Ishikawa (cell line): ENCODE measurements around the gene RAI14.

Experiments used
- CEBPB ChIP-seq: IDR thresholded peaks from 2 replicates; pipeline ENCODE4 v1.6.1; 2012
- CREB1 ChIP-seq: IDR thresholded peaks from 2 replicates; pipeline ENCODE4 v1.6.1; 2012; ENCODE audit warnings: low read depth
- EGR1 ChIP-seq: IDR thresholded peaks from 2 replicates; pipeline ENCODE4 v1.6.1; 2012
- EP300 ChIP-seq: IDR thresholded peaks from 2 replicates; pipeline ENCODE4 v1.6.1; 2012; ENCODE audit warnings: borderline replicate concordance
- FOXM1 ChIP-seq: IDR thresholded peaks from 2 replicates; pipeline ENCODE4 v1.6.1; 2012; ENCODE audit warnings: low read depth, borderline replicate concordance
- NFIC ChIP-seq: IDR thresholded peaks from 2 replicates; pipeline ENCODE4 v1.6.1; 2012
- RAD21 ChIP-seq: IDR thresholded peaks from 2 replicates; pipeline ENCODE4 v1.6.1; 2012; ENCODE audit warnings: low read depth
- TAF1 ChIP-seq: IDR thresholded peaks from 2 replicates; pipeline ENCODE4 v1.6.1; 2012; ENCODE audit warnings: low read depth, mild to moderate bottlenecking
- TCF12 ChIP-seq: IDR thresholded peaks from 2 replicates; pipeline ENCODE4 v1.6.1; 2012; ENCODE audit warnings: low read depth
- TEAD4 ChIP-seq: IDR thresholded peaks from 2 replicates; pipeline ENCODE4 v1.6.1; 2012
- YY1 ChIP-seq: IDR thresholded peaks from 2 replicates; pipeline ENCODE4 v1.6.1; 2012; ENCODE audit warnings: low read depth
- ZBTB7A ChIP-seq: IDR thresholded peaks from 2 replicates; pipeline ENCODE4 v1.6.1; 2012; ENCODE audit warnings: low read depth
- TF ChIP-seq, protein P1 (sequence below): IDR thresholded peaks from 2 replicates; pipeline ENCODE4 v1.6.1; 2012
- TF ChIP-seq, protein P2 (sequence below): IDR thresholded peaks from 2 replicates; pipeline ENCODE4 v1.6.1; 2012; ENCODE audit warnings: low read depth, mild to moderate bottlenecking
- TF ChIP-seq, protein P3 (sequence below): IDR thresholded peaks from 2 replicates; pipeline ENCODE4 v1.6.1; 2012

RAI14 gene

DNA sequence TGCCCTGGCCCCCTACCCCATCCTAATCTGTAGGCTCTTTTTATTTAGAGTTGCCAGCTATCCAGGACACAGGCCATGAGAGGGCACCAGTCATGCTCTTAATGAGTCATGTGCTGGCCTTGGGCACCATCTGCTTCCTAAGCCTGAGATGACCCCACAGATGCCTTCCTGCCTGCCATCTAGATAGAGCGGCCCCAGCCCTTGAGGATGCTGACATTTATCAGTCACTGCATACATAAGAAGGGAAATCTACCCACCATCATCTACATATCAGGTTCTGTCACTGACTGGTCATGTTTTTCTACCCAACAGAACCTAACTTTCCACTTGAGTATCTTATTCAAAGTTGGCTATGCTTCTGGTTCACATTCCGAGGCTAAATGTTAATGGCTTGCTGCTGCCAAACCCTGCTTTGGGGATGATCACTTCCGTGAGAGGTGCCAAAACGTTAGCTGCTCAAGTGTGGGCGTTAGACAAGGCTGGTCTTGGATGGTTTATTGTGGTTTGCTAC lies 132.9 kb downstream of the RAI14 start:
- TF ChIP-seq RAD21 = no peak
- no peak for TF ChIP-seq EP300
- TF ChIP-seq, protein P1, sequence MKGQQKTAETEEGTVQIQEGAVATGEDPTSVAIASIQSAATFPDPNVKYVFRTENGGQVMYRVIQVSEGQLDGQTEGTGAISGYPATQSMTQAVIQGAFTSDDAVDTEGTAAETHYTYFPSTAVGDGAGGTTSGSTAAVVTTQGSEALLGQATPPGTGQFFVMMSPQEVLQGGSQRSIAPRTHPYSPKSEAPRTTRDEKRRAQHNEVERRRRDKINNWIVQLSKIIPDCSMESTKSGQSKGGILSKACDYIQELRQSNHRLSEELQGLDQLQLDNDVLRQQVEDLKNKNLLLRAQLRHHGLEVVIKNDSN = no peak
- no peak for TF ChIP-seq ZBTB7A
- TF ChIP-seq EGR1 = no peak
- TF ChIP-seq, protein P2, sequence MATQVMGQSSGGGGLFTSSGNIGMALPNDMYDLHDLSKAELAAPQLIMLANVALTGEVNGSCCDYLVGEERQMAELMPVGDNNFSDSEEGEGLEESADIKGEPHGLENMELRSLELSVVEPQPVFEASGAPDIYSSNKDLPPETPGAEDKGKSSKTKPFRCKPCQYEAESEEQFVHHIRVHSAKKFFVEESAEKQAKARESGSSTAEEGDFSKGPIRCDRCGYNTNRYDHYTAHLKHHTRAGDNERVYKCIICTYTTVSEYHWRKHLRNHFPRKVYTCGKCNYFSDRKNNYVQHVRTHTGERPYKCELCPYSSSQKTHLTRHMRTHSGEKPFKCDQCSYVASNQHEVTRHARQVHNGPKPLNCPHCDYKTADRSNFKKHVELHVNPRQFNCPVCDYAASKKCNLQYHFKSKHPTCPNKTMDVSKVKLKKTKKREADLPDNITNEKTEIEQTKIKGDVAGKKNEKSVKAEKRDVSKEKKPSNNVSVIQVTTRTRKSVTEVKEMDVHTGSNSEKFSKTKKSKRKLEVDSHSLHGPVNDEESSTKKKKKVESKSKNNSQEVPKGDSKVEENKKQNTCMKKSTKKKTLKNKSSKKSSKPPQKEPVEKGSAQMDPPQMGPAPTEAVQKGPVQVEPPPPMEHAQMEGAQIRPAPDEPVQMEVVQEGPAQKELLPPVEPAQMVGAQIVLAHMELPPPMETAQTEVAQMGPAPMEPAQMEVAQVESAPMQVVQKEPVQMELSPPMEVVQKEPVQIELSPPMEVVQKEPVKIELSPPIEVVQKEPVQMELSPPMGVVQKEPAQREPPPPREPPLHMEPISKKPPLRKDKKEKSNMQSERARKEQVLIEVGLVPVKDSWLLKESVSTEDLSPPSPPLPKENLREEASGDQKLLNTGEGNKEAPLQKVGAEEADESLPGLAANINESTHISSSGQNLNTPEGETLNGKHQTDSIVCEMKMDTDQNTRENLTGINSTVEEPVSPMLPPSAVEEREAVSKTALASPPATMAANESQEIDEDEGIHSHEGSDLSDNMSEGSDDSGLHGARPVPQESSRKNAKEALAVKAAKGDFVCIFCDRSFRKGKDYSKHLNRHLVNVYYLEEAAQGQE = no peak
- no peak for TF ChIP-seq YY1
- no peak for TF ChIP-seq FOXM1
- no peak for TF ChIP-seq TAF1
- no peak for TF ChIP-seq TEAD4

DNA sequence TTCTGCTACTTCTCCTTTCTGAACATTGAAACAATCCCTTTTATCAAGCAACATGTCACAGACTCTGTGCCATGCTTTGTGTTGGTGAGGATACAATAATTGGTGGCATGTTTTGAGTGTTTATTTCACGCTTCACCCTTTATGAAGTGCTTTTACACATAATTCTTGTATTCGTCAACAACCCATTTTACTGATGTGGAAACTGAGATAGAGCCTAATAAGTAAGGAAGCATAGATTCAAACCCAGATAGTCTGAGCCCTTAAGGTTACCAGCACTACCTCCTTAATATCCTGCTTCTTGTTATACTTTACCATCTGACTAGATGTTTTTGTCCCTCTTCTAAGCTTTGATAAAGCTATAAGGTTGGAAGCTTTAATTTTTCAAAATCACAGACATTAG lies 133.5 kb downstream of the RAI14 start:
- TF ChIP-seq TCF12 (no peak), FOXM1 (no peak), TAF1 (no peak), YY1 (no peak), TEAD4 (no peak), ZBTB7A (no peak), RAD21 (no peak), CREB1 (no peak), EP300 (no peak), EGR1 (no peak), NFIC (no peak), CEBPB (no peak)
- TF ChIP-seq, protein P2 = no peak
- TF ChIP-seq, protein P1 = no peak
- TF ChIP-seq, protein P3, sequence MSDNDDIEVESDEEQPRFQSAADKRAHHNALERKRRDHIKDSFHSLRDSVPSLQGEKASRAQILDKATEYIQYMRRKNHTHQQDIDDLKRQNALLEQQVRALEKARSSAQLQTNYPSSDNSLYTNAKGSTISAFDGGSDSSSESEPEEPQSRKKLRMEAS = no peak

DNA sequence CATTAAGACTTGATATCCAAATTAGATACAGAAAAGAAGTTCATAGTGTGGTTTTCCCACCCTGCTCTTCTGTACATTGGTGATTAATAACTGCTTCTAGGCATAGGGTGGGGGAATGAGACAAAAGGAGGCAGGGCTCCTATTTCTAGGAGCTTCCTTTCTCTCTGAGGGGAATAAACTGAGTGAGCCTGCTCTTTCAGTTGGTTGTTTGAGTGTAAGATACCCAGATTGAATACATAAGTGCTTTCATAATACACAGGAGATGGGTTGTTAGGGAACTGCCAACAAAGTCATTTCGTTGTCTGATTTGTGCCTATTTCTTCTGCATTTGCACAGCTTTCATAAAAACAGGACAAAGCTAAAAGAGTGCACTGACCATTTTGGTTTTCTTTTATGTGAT lies 133.9 kb downstream of the RAI14 start:
- TF ChIP-seq, protein P3 = no peak
- TF ChIP-seq, protein P2 = no peak
- TF ChIP-seq NFIC = no peak
- TF ChIP-seq YY1 = no peak
- TF ChIP-seq, protein P1 = no peak
- TF ChIP-seq EP300 = no peak
- no peak for TF ChIP-seq ZBTB7A
- TF ChIP-seq CEBPB = no peak
- TF ChIP-seq TAF1 = no peak
- no peak for TF ChIP-seq TEAD4
- no peak for TF ChIP-seq EGR1
- no peak for TF ChIP-seq TCF12
- no peak for TF ChIP-seq CREB1
- no peak for TF ChIP-seq RAD21
- TF ChIP-seq FOXM1 = no peak

DNA sequence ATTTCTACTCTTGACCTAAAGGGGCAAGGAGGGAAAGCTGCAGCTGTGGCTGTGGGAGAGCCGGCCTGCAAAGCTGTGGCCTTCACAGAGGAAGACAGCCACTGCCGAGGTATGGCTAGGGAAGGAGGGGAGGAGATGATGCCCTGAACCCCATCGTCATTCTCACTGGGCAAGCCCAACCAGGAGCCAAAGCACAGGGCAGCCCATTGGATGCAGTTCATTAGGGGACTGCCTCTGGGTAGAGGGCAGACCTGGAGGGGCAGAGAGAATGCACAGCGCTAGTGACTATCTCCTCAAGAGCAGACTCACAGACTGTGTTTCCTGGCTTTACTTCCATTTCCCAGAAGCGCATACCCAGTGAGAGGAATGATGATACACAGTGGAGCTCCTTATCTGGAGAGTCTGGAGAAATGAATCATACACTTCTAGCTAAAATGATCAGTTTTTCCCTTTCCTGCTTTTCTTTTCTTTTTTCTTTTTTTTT lies 135.7 kb downstream of the RAI14 start:
- no peak for TF ChIP-seq TAF1
- TF ChIP-seq NFIC = no peak
- TF ChIP-seq ZBTB7A = no peak
